ENCODE results near the gene GFY. TPM values are rescaled to one million over a fixed set of nuclear protein-coding genes. Genes with fewer than 3 reads are reported as not detected.

Gene GFY
- total and polyA plus RNA-seq, 10 of the 15 experiments (the other 5 are each of a cell fraction or from before 2014, with no cell fraction given), result 0.05 TPM; not detected in 9

- ChIA-PET POLR2A (no interaction called here), CTCF (interaction anchor here (0.6 to 2.2 kb wide), 6 partner anchors 8 to 208 kb away, joined by 3 to 8 read pairs (median 4); partner anchors contain the start of genes FLT3LG and GFY), SMC1A (ENCODE audit: uncharacterized antibody, unreplicated experiment) (interaction anchor here (0.8 to 1.3 kb wide), 3 partner anchors 39 to 66 kb away, joined by 3 read pairs; no protein-coding TSS in a partner anchor), RAD21 (ENCODE audit: unreplicated experiment) (interaction anchor here (1.1 kb wide), 1 partner anchor 43 kb away, joined by 4 read pairs; no protein-coding TSS in a partner anchor)
- Histone ChIP-seq H3K4me2 (ENCODE audit: control insufficient read depth, insufficient read depth) (no peak overlapping the region), H3K9me3 (replicated peaks; ENCODE audit: control insufficient read depth, insufficient read depth, low read length) (no peaks in the 10 kb centered on the region), H3K9ac (ENCODE audit: control insufficient read depth, insufficient read depth, low read length) (no peak overlapping the region), H3K36me3 (ENCODE audit: control insufficient read depth in 2 of 2, insufficient read depth in 2 of 2, low read length in 1 of 2) (no peaks in the 10 kb centered on the region), H3K27ac (ENCODE audit: control insufficient read depth, insufficient read depth) (no peak overlapping the region), H2AFZ (ENCODE audit: control insufficient read depth, low read depth, low read length) (no peak overlapping the region), H3K79me2 (ENCODE audit: control insufficient read depth, insufficient read depth, low read length) (no peaks in the 10 kb centered on the region), H3K4me1 (ENCODE audit: control insufficient read depth, insufficient read depth, low read length) (no peaks in the 10 kb centered on the region), H3K27me3 (replicated peaks in 1 of 2; ENCODE audit: control insufficient read depth in 2 of 2, insufficient read depth in 2 of 2, low read length in 1 of 2) (peaks cover 4 to 14% of the 10 kb centered on the region in 2 experiments; a peak in 3 of 4 replicates), H4K20me1 (ENCODE audit: control insufficient read depth, insufficient read depth) (no peaks in the 10 kb centered on the region), H3K4me3 (no peak overlapping the region)
- ATAC-seq (no peak), DNase-seq (ENCODE audit: low read depth, low spot score) (no peak), FAIRE-seq (no peak)
- in situ Hi-C loops (cut with MboI) (loop anchor here (5.0 kb wide), 1 partner anchor 43 kb away; no protein-coding TSS in a partner anchor), intact Hi-C loops (cut with micrococcal nuclease; ENCODE audit: unreplicated experiment) (no loop called here)
- WGBS (ENCODE audit: insufficient coverage, insufficient replicate concordance, low lambda C conversion rate, missing lambda C conversion rate), result 70% methylated on average over 18 of the region's 18 CpGs
- BruUV-seq (replicated peaks), result no TSS peak
- TF ChIP-seq, protein P1, sequence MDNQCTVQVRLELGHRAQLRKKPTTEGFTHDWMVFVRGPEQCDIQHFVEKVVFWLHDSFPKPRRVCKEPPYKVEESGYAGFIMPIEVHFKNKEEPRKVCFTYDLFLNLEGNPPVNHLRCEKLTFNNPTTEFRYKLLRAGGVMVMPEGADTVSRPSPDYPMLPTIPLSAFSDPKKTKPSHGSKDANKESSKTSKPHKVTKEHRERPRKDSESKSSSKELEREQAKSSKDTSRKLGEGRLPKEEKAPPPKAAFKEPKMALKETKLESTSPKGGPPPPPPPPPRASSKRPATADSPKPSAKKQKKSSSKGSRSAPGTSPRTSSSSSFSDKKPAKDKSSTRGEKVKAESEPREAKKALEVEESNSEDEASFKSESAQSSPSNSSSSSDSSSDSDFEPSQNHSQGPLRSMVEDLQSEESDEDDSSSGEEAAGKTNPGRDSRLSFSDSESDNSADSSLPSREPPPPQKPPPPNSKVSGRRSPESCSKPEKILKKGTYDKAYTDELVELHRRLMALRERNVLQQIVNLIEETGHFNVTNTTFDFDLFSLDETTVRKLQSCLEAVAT (IDR thresholded peaks at IDR 0.05), result no peak
- no peak for TF ChIP-seq YBX1 (IDR thresholded peaks at IDR 0.05)
- TF ChIP-seq E2F4 (IDR thresholded peaks at IDR 0.05; ENCODE audit: low read depth, low read length), result no peak
- TF ChIP-seq NRF1 (conservative IDR thresholded peaks at IDR 0.05; ENCODE audit: low read depth, low read length), result no peak
- no peak for TF ChIP-seq SUZ12 (IDR thresholded peaks at IDR 0.05; ENCODE audit: unreplicated experiment)
- no peak for TF ChIP-seq WRNIP1 (IDR thresholded peaks at IDR 0.05; ENCODE audit: borderline replicate concordance, low read depth, low read length)
- TF ChIP-seq SP1 (IDR thresholded peaks at IDR 0.05; ENCODE audit: low read depth, low read length), result peak; percentile 45
- no peak for TF ChIP-seq KLF5 (IDR thresholded peaks at IDR 0.05; ENCODE audit: partially characterized antibody)
- TF ChIP-seq RCOR1 (conservative IDR thresholded peaks at IDR 0.05; ENCODE audit: low read depth, low read length), result no peak
- TF ChIP-seq CHD1 (IDR thresholded peaks at IDR 0.05; ENCODE audit: low read depth, low read length), result no peak
- no peak for TF ChIP-seq POU2F2 (IDR thresholded peaks at IDR 0.05; ENCODE audit: borderline replicate concordance, low read depth, low read length)
- no peak for TF ChIP-seq SMAD1 (IDR thresholded peaks at IDR 0.05; ENCODE audit: low read depth, partially characterized antibody)
- TF ChIP-seq NFXL1 (IDR thresholded peaks at IDR 0.05; ENCODE audit: borderline replicate concordance), result no peak
- TF ChIP-seq SRF (IDR thresholded peaks at IDR 0.05; ENCODE audit: low read depth in 2 of 2, low read length in 2 of 2), result no peak
- no peak for TF ChIP-seq ZNF622 (IDR thresholded peaks at IDR 0.05)
- no peak for TF ChIP-seq CREB1 (IDR thresholded peaks at IDR 0.05; ENCODE audit: low read depth)
- TF ChIP-seq JUND (IDR thresholded peaks at IDR 0.05; ENCODE audit: low read depth, low read length), result no peak
- TF ChIP-seq PRDM15 (CRISPR knock-in tag; IDR thresholded peaks at IDR 0.05), result no peak
Observed at GRCh38 chr19:49434907-49435583, 9.9 kb downstream of the GFY start.

All from GM12878 (cell line).